WERI-Rb-1 (cell line): ENCODE data around the gene FNDC3B.

Experiments used
- DNase-seq: peaks from one replicate; pipeline ENCODE4 v3.0.0-alpha.2; 2020
- H3K27ac ChIP-seq: fragments of 250-450 bp; sonication (Bioruptor Pico); 2 replicates; pipeline ENCODE4 v1.5.1; 2020; ENCODE audit warnings: mild to moderate bottlenecking, moderate library complexity
- H3K27me3 ChIP-seq: fragments of 250-450 bp; sonication (Bioruptor Pico); 2 replicates; pipeline ENCODE4 v1.5.1; 2021; ENCODE audit warnings: mild to moderate bottlenecking, low read depth, moderate library complexity; ENCODE audit not compliant: insufficient read depth, severe bottlenecking
- H3K36me3 ChIP-seq: fragments of 250-450 bp; sonication (Bioruptor Pico); 2 replicates; pipeline ENCODE4 v1.5.1; 2020; ENCODE audit warnings: mild to moderate bottlenecking, moderate library complexity
- H3K4me3 ChIP-seq: 2 replicates; pipeline ENCODE4 v1.5.1; 2011; ENCODE audit warnings: low read depth, mild to moderate bottlenecking, control low read depth, low read length
- H3K9me3 ChIP-seq: fragments of 250-450 bp; sonication (Bioruptor Pico); 2 replicates; pipeline ENCODE4 v1.5.1; 2021; ENCODE audit warnings: mild to moderate bottlenecking, moderate library complexity; ENCODE audit not compliant: severe bottlenecking
- TF ChIP-seq, protein P1 (sequence below): IDR thresholded peaks from 2 replicates; pipeline ENCODE4 v1.5.1; 2011; ENCODE audit warnings: low read depth, mild to moderate bottlenecking, control low read depth, inconsistent platforms, low read length

Gene FNDC3B

DNA sequence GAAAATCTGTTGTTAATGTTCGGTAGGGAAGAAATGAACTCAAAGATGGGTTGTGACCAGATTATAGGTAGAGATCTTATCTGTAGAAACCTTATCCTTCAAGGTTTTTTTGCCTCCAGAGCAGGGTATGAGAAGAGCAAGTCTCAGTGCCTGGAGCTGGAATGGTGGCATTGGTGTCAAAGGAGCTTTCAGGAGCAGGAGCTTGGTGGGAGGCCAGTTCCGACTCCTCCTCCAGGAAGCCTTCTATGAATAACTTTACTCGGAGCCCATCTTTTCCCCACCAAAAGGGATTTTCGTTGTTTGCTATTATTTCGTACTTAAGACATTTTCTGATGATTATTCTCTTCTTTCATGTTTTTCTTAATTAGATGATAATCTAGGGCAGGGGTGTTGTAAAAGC is 317.0 kb downstream of the FNDC3B start:
- TF ChIP-seq, protein P1, sequence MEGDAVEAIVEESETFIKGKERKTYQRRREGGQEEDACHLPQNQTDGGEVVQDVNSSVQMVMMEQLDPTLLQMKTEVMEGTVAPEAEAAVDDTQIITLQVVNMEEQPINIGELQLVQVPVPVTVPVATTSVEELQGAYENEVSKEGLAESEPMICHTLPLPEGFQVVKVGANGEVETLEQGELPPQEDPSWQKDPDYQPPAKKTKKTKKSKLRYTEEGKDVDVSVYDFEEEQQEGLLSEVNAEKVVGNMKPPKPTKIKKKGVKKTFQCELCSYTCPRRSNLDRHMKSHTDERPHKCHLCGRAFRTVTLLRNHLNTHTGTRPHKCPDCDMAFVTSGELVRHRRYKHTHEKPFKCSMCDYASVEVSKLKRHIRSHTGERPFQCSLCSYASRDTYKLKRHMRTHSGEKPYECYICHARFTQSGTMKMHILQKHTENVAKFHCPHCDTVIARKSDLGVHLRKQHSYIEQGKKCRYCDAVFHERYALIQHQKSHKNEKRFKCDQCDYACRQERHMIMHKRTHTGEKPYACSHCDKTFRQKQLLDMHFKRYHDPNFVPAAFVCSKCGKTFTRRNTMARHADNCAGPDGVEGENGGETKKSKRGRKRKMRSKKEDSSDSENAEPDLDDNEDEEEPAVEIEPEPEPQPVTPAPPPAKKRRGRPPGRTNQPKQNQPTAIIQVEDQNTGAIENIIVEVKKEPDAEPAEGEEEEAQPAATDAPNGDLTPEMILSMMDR: no peak
- no peaks in the 10 kb centered on the region for H3K27me3 ChIP-seq
- no peak overlapping the region for H3K27ac ChIP-seq
- H3K9me3 ChIP-seq: no peaks in the 10 kb centered on the region
- H3K4me3 ChIP-seq: no peak overlapping the region
- no peak for DNase-seq
- H3K36me3 ChIP-seq: peaks cover 14% of the 10 kb centered on the region

DNA sequence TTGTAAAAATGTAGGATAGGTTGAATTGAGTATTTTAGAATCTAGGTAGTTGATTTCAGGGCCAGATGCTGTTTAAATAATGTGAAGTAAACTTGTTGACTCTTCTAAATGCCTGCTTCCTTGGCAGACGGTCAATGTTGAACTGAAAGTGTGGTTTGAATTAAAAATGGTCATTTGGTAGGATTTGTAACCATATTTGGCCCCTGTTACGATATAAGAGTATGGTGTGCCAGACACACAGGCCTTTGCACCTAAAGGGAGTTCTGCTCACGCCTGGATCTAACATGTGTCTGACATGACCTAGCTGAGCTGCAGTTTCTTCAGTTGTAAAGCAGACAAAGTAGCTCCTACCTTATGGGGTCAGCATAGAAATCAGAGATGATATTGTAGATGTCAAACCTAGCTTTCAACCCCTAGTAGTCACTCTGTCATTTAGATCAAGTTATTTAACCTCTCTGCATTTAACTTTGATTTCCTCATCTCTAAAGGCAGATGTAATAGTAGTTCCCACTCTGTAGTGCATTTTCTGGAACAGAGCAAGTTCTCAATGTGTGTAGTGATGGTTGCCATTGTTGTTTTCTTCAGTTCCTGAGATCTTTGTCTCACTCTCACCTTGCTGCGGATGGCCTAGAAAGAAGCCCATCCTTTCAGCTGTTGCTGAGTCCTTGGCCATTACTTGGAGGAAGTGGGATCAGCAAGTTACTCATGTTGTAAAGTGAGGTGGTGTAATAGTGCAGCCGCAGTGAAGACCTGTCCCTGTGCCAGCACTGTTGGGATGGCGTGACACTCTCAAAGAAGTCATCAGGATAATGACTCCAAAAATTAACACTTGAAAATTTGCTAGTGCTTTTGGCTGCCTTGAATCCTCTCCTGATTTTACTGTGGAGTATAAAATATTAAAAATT is 318.7 kb downstream of the FNDC3B start:
- Histone ChIP-seq H3K27ac (no peak overlapping the region), H3K27me3 (no peaks in the 10 kb centered on the region), H3K9me3 (no peaks in the 10 kb centered on the region), H3K36me3 (peaks cover 17% of the 10 kb centered on the region), H3K4me3 (no peak overlapping the region)
- no peak for DNase-seq
- TF ChIP-seq, protein P1: no peak

DNA sequence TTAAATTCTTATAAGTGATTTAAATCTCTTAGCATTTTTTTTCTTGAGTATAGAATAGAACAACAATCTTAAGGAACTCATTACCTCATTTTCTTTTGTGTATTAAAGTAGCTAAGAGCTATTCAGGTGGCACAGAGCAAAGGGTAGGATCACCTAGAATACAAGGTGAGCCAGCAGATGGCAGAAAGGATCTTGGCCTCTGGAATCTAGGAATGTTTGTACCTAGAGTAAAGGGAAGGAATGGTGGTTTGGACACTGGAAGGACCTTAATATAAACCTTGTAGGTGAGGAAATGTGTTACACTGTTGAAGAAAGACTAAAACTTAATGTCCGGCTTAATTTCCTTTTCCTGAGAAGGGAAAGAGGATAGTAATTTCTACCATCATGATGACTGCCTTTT is 319.9 kb downstream of the FNDC3B start:
- H3K36me3 ChIP-seq: peaks cover 13% of the 10 kb centered on the region; the same call in 1 of the 2 replicates

DNA sequence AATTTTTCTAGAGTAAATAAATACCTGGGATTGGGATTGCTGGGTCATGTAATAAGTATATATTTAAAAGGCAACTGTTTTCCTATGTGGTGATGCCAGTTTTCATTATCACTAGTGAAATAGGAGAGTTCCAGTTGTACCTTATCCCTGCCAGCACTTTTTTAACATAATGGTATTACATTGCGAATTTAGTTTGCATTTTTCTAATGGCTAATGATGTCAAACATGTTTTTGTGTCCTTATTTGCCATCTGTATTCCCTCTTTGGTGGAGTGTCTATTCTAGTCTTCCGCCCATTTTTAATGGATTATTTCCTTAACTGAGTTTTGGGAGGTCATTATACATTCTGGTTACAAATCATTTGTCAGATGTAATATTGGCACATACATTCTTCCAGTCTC is 320.6 kb downstream of the FNDC3B start:
- TF ChIP-seq, protein P1: no peak
- H3K9me3 ChIP-seq: no peaks in the 10 kb centered on the region
- DNase-seq: no peak
- H3K27ac ChIP-seq: no peak overlapping the region
- no peak overlapping the region for H3K4me3 ChIP-seq
- H3K27me3 ChIP-seq: no peaks in the 10 kb centered on the region
- peaks cover 13% of the 10 kb centered on the region; the same call in 1 of the 2 replicates for H3K36me3 ChIP-seq

More for the DNA sequence above, 319.9 kb downstream of the FNDC3B start:
- no peaks in the 10 kb centered on the region for H3K27me3 ChIP-seq
- TF ChIP-seq, protein P1: no peak
- no peak for DNase-seq
- H3K27ac ChIP-seq: no peak overlapping the region
- H3K4me3 ChIP-seq: no peak overlapping the region
- no peaks in the 10 kb centered on the region for H3K9me3 ChIP-seq

DNA sequence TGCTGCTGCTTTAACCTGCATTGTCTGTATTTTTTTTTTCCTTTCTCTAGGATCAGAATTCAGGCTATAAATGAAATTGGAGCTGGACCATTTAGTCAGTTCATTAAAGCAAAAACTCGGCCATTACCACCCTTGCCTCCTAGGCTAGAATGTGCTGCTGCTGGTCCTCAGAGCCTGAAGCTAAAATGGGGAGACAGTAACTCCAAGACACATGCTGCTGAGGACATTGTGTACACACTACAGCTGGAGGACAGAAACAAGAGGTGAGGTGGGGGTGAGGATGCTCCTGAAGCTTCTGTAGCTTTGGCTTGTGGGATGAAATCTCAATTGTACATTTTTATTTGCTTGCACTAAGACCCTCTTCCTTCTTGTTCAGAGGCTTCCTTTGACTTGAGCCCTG is 323.2 kb downstream of the FNDC3B start:
- Histone ChIP-seq H3K36me3 (peaks cover 13% of the 10 kb centered on the region; the same call in 1 of the 2 replicates), H3K27ac (no peak overlapping the region), H3K27me3 (no peaks in the 10 kb centered on the region), H3K9me3 (no peaks in the 10 kb centered on the region), H3K4me3 (no peak overlapping the region)
- DNase-seq: no peak
- TF ChIP-seq, protein P1: no peak
